Effector CD8-positive, alpha-beta T cell (primary cell): ENCODE data around the gene CRY2.

Source experiments
- DNase-seq: peaks from one replicate; lab custom pipeline; 2025; lab: John Stamatoyannopoulos, UW

Gene CRY2

GRCh38 chr11:45848654-45849081 lies 1.4 kb downstream of the CRY2 start:
- no peak for DNase-seq

- no peak for DNase-seq
These were observed 3.2 kb downstream of the CRY2 start for GRCh38 chr11:45850446-45850845.

GRCh38 chr11:45851228-45851627 lies 4.0 kb downstream of the CRY2 start:
- DNase-seq, result no peak

GRCh38 chr11:45852018-45852711 lies 4.9 kb downstream of the CRY2 start:
- no peak for DNase-seq

GRCh38 chr11:45852712-45853101 lies 5.4 kb downstream of the CRY2 start:
- DNase-seq, result no peak

GRCh38 chr11:45853332-45854219 lies 6.3 kb downstream of the CRY2 start:
- no peak for DNase-seq

- no peak for DNase-seq
These were observed 8.0 kb downstream of the CRY2 start for GRCh38 chr11:45855308-45855707.

- DNase-seq, result no peak
These were observed 8.8 kb downstream of the CRY2 start for GRCh38 chr11:45856044-45856468.

- DNase-seq, result no peak
These were observed 10.7 kb downstream of the CRY2 start for GRCh38 chr11:45857961-45858474.

- no peak for DNase-seq
These were observed 11.6 kb downstream of the CRY2 start for GRCh38 chr11:45858751-45859398.

GRCh38 chr11:45859661-45860140 lies 12.4 kb downstream of the CRY2 start:
- DNase-seq, result no peak

- no peak for DNase-seq
These were observed 13.1 kb downstream of the CRY2 start for GRCh38 chr11:45860348-45860747.

- no peak for DNase-seq
These were observed 13.7 kb downstream of the CRY2 start for GRCh38 chr11:45860764-45861510.

- no peak for DNase-seq
These were observed 16.8 kb downstream of the CRY2 start for GRCh38 chr11:45864041-45864440.

- DNase-seq, result no peak
These were observed 22.3 kb downstream of the CRY2 start for GRCh38 chr11:45869551-45869950.

- DNase-seq, result no peak
These were observed 23.4 kb downstream of the CRY2 start for GRCh38 chr11:45870706-45871105.

- no peak for DNase-seq
These were observed 24.4 kb downstream of the CRY2 start for GRCh38 chr11:45871638-45872037.

GRCh38 chr11:45872651-45873356 lies 25.5 kb downstream of the CRY2 start:
- no peak for DNase-seq

GRCh38 chr11:45876401-45876800 lies 29.1 kb downstream of the CRY2 start:
- no peak for DNase-seq

- DNase-seq, result no peak
These were observed 29.9 kb downstream of the CRY2 start for GRCh38 chr11:45877221-45877620.

GRCh38 chr11:45877845-45878244 lies 30.6 kb downstream of the CRY2 start:
- DNase-seq, result no peak
